NCI-H524 treated with DMSO at 0.1 percent for 48 hours (cell line): ENCODE data around the gene GABBR2.

Source experiments
- DNase-seq: peaks from one replicate; lab custom pipeline; 2025; lab: John Stamatoyannopoulos, UW

Gene GABBR2

DNA sequence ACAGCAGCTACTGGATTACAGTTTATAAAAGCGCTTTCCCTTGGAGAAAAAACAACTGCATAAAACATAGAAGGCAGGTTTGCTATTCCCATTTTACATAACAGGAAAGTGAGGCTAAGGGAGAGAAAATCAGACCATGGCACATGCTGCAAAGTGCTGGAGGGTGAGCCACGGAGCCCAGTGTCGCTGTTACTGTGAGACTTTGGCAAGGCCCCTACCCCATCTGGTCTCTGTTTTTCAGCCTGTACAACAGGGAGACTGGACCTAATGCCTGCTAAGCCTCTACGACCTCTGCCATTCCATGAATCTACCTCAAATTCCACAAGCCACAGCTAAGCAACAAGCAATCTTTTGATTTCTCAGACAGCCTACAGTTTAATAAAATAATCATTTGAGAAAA, 139.2 kb downstream of the GABBR2 start:
- DNase-seq = no peak

GRCh38 chr9:98568909-98569469, 139.7 kb downstream of the GABBR2 start:
- no peak for DNase-seq

DNA sequence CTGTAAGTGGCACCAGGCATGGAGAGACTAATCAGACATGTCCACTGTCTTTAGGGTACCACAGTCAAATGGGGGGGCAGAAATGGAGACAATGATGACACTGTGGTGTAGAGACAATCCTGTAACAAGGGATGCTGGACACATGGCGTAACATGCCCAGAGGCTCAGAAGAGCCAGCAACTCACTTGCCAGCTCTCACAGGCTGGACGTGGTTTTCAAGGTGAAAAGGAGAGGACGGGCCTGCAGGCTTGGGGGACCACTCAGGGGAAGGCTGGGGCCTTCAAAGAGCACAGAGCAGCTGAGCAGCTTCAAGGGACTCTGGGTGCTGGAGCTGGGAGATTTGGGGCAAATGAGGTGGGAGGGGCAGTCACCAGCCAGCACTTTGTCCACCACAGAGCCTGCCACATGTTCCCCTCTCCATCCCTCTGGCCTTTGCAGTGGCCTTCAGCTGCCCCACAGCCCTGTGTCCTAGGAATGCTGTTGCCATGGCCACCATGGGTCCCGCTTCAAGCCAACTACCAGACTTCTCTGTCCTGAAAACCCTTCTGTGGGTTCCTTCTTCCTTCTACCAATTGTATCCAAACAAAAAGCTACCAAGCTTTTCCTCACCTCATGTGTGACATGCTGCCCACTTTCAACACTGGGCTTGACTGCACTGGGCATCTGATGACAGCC, 140.4 kb downstream of the GABBR2 start:
- no peak for DNase-seq

DNA sequence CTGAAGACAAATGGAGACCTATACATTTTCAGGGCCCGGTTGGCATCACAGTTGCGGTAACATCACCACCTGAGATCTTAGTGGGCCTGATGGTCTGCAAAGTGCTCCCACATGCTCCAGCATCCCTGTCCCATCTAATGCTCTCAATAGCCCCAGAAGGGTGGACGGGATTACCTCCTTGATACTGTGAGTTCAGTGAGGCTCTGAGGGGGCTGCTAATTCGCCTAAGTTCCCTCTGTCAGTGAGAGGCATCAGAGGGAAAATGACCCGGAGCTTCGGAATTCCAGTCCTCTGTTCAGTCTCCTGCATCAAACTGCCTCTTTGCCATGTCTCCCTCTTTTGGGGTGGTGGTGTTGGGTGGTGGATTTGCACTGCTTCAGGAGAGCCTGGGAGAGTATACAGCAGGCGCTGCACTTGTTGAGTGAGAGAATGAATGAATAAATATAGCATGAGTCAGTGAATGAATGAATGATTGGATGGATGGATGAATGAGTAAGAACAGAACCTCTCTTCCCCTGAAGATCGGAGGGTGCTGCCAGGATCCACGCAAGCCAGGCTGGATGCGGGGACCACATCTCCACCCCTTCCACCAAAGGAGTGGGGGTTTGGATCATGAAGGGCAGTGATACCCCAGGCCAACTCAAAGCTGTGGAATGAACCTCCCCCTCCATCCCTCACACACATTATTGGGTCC, 141.0 kb downstream of the GABBR2 start:
- no peak for DNase-seq

DNA sequence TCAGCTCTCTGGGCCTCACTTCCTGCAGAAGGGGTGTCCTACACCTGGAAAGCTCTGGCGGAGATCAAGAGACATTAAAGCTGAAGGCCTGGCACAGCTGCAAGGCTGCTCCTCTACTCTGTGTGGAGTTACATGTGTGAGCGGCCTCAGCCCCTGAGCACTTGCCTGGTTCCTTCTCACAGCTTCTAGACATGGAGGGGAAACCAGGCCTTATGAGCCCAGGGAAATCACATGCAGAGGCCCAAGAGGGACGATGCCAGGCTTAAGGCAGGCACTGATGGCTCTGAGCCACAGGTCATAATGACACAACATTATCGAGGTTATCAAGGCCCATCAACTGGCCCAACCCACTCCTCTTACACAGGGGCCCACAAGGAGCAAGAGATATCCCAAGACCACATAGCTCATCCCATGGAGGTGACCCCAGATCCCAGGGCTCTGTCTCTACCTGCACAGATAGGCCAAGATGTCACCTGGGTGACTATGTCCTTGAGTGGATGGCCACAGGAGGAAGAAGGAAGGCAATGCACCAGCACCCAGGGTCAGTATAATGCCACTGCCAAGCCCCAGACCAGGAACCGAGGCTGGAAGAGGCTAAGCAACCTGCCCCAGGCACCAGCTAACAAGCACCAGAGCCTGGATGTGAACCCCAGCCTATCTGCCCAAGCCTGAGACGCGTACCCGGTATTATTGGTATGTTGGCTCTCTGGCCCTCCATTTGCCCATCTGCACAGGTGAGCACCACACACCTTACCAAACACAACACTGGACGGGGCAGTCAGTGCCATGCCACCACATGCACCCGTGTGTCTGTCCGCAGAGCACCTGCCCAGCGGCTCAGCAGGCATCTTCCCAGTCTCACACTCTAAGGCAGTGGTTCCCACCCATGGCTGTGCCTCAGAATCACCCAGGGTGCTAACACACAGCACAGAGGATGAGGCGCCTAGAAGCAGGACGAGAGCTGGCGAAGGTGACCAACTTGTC, 143.3 kb downstream of the GABBR2 start:
- no peak for DNase-seq

DNA sequence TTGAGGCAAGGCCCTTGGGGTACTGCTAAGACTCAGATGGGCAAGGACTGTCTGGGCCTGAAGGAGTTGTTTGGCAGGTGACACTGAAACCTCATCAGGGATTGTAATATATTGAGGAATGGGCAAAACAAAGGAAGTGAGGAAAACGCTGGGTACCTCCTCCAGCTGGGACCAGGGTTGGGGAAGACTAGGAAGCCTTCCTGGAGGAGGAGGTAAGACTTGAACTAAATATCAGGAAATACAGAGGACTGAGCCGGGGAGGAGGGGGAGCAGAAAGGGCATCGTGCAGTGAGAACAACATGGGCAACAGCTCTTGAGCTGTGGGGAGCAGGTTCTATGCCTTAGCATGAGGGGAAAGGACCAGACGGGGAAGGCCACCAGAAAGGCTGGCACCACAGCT, 144.0 kb downstream of the GABBR2 start:
- DNase-seq = no peak

DNA sequence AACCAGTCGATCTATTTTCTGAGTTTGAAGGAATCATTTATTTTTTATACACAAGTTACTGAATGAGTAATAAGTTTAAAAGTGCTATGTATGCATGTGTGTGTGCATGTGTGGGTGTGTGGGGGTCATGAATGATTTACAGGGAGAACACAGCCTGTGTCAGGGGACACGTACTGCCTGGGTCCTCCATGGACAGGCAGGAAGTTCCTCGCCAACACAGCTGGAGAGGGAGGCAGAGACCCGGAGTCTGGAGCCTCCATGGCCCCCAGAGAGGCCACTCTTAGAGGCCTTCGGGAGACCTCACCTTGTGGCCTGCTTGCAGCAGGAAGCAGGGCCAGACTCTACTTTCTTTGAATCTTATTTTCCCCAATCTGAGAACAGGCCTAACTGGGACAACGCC, 144.7 kb downstream of the GABBR2 start:
- DNase-seq = no peak

DNA sequence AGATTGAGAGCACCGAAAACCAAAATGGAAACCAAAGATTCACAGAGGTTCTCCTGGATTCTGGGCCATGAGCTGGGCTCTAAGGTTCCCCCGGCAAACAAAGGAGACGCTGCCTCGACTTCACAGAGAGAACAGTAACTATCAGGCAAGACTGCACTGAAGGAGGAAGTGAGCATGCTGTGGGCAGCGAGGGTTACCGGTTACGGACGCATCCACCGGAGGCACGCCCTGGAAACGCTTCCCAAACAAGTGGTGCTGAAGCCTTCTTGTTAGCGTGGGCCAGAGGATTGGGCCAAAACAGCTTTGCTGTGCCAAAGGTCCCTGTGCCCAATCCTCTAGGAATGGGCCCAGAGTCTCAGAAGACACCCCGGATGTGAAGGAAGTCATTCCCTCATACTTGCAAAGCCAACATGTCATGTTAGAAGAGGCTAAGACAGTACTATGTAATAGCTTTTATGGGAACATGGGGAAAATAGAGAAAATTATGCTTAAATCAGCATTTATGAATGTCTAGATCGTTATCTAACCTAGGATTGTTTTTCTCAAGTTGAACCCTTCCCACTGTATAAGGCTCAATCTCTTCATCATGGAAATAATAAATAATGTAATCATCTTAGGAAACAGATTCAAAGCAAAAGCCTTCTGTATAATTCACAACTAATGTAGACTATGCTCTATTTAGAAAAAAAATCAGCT, 145.4 kb downstream of the GABBR2 start:
- no peak for DNase-seq

GRCh38 chr9:98559561-98559960, 149.2 kb downstream of the GABBR2 start:
- no peak for DNase-seq

- no peak for DNase-seq
Measured at GRCh38 chr9:98558575-98558974, 150.2 kb downstream of the GABBR2 start.

GRCh38 chr9:98556511-98556910, 152.2 kb downstream of the GABBR2 start:
- DNase-seq = no peak

DNA sequence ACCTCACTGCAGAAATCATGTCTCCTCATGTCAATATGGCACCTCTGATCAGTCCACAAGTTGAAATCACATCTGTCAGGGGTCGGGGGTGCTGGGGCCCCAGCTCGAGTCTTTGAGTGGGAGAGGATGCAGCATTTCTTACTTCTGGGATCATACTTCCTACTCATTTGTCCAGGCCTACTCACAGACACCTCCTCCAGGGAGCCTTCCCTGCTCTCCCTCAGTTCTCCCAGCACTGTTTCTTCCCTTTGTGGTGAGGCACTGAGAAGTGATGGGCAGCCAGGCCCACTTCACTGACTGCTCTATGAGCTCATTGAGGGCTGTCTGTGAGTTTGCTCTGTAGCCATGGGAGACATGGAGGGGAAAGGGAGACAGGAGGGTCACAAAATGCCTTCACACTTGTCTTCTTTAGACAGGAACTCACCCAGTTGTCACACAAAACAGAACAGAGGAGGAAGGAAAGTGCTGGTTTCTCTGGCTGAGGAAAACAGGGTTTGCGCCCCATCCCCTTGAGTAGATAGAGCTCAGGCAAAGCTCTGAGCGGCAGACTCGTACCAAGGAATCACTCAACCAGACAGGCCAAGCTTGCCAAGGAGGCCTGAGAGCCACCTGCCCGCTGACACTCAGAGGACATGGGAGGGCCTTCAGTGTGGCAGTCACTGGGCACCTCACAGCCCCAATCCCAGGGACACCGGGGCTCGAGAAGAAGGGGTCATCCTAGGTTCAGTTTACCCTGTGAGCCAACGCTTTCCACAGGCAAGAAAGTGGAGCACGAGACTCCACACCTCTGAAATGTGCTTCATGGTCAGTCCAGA, 152.9 kb downstream of the GABBR2 start:
- DNase-seq = no peak

DNA sequence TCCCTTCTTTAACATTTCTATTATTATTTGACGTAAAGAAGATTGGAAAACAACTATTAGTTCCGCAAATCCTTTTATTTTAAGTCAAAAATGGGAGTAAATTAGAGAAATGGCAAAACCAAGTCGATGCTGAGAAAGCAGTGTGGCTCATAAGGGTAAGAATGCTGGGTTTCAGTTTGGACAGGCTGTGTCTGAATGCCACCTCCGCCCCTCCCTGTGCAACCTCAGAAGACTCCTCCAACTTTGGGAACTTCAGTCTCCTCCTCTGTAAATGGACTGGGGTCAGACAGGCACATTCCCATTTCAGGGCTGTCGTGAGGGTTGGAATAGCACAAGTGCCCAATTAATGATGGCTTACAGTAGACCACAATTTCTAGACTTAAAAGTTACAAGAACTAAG, 154.0 kb downstream of the GABBR2 start:
- DNase-seq = no peak

- DNase-seq = no peak
Measured at GRCh38 chr9:98552331-98552730, 156.4 kb downstream of the GABBR2 start.

GRCh38 chr9:98551511-98552286, 157.0 kb downstream of the GABBR2 start:
- DNase-seq = no peak

GRCh38 chr9:98550206-98550820, 158.4 kb downstream of the GABBR2 start:
- no peak for DNase-seq

- no peak for DNase-seq
Measured at GRCh38 chr9:98549401-98549800, 159.3 kb downstream of the GABBR2 start.

DNA sequence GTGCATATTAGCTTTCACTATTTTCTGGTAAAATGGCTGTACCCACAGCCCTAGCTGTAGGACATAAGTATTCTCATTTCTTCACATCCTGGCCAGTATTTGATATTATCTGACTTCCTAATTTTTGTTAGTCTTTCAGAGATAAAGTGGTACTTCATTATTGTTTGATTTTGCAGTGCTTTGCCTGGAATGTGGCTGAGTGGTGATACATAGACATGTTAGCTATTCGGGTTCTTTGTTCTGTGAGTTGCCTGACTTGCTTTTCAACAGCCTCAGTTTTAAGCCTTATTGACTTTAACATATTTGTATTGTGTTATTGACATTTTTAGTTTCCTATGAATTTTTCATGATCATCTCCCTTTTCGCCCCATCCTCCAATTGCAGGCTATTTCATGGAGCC, 161.1 kb downstream of the GABBR2 start:
- no peak for DNase-seq

DNA sequence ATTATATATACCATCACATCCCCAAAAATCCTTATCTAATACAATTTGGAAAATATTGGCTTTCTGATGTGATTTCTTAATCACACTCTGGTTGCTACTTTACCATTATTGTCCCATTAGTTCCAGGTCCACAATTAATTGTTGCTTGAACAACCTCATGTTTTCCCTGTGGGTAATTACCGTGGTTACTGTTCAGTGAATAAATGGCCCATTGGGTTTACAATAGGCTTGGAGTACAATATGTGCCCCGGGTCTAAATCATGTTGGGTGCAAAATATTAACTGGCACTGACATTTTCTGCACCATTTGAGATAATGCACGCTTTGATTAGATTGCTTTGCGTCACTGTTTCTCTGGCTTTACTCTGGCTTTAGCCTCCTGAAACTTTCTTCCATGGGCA, 163.7 kb downstream of the GABBR2 start:
- DNase-seq = no peak
